Measurements from ENCODE around the gene TMEM44.

TMEM44 gene

GRCh38 chr3:194596906-194597305 is 36.3 kb downstream of the TMEM44 start:
- no peak overlapping the region for H3K9ac ChIP-seq (ENCODE audit: low read depth, low read length, poor library complexity)
- no peak overlapping the region for H2AFZ ChIP-seq (ENCODE audit: low read length)
- no CpG with 5 or more reads among the region's 5 CpGs for WGBS, 2 donors (ENCODE audit: extremely low coverage in 2 of 2, insufficient read length in 2 of 2, insufficient replicate concordance in 1 of 2)
- H3K4me1 ChIP-seq (ENCODE audit: control insufficient read depth in 2 of 2, insufficient read depth in 1 of 2, low read depth in 1 of 2, low read length in 2 of 2), result no peaks in the 10 kb centered on the region
- no peak overlapping the region for H2BK15ac ChIP-seq (ENCODE audit: low read length)
- no peak overlapping the region for H3K4me3 ChIP-seq (ENCODE audit: low read length in 2 of 2)
- H2BK120ac ChIP-seq (ENCODE audit: low read depth, low read length), result no peak overlapping the region
- no peak overlapping the region for H3K4ac ChIP-seq (ENCODE audit: low read length)
- H3K4me2 ChIP-seq (ENCODE audit: insufficient read depth, low read length, poor library complexity, severe bottlenecking), result no peak overlapping the region
- H3K9me3 ChIP-seq (replicated peaks in 1 of 2; ENCODE audit: control insufficient read depth in 2 of 2, insufficient read depth in 1 of 2, low read depth in 1 of 2, low read length in 2 of 2), result no peaks in the 10 kb centered on the region
- H4K8ac ChIP-seq (ENCODE audit: low read depth, low read length), result no peak overlapping the region
- no peak overlapping the region for H3K27ac ChIP-seq (replicated peaks; ENCODE audit: low read length)
- no peak overlapping the region for H3K23ac ChIP-seq (ENCODE audit: low read depth, low read length, poor library complexity)
- H2BK5ac ChIP-seq (ENCODE audit: low read length), result no peak overlapping the region
- peaks cover 2% of the 10 kb centered on the region for H3K79me1 ChIP-seq (ENCODE audit: low read depth, low read length)
- H3K18ac ChIP-seq (ENCODE audit: low read length), result no peak overlapping the region
- no peak for DNase-seq (ENCODE audit: low spot score)
- peaks cover 0 to 2% (median 0%) of the 10 kb centered on the region in 3 experiments for H3K27me3 ChIP-seq (ENCODE audit: control insufficient read depth in 3 of 3, insufficient read depth in 3 of 3, low read depth in 1 of 3, low read length in 3 of 3)
- no peak overlapping the region for H2BK12ac ChIP-seq (ENCODE audit: low read length)
- no peak overlapping the region for H4K91ac ChIP-seq (ENCODE audit: low read depth, low read length, poor library complexity)
- H3K14ac ChIP-seq (ENCODE audit: low read length), result no peak overlapping the region
- peaks cover 8 to 36% of the 10 kb centered on the region in 2 donors for H3K36me3 ChIP-seq (replicated peaks in 1 of 2; ENCODE audit: control insufficient read depth in 2 of 2, insufficient read depth in 2 of 2, low read length in 2 of 2)
- H2AK5ac ChIP-seq (ENCODE audit: low read depth, low read length), result no peak overlapping the region

GRCh38 chr3:194592798-194593752 is 40.1 kb downstream of the TMEM44 start:
- DNase-seq (ENCODE audit: low spot score), result no peak
- H3K27ac ChIP-seq (replicated peaks; ENCODE audit: low read length), result no peak overlapping the region

GRCh38 chr3:194588741-194589140 is 44.5 kb downstream of the TMEM44 start:
- no peaks in the 10 kb centered on the region for H3K27me3 ChIP-seq (ENCODE audit: control insufficient read depth in 3 of 3, insufficient read depth in 3 of 3, low read depth in 1 of 3, low read length in 3 of 3)
- H3K9ac ChIP-seq (ENCODE audit: low read depth, low read length, poor library complexity), result no peak overlapping the region
- no peak overlapping the region for H4K91ac ChIP-seq (ENCODE audit: low read depth, low read length, poor library complexity)
- peaks cover 13 to 64% of the 10 kb centered on the region in 2 donors for H3K36me3 ChIP-seq (replicated peaks in 1 of 2; ENCODE audit: control insufficient read depth in 2 of 2, insufficient read depth in 2 of 2, low read length in 2 of 2)
- no peak overlapping the region for H2AK5ac ChIP-seq (ENCODE audit: low read depth, low read length)
- peaks cover 0 to 2% of the 10 kb centered on the region in 2 donors for H3K4me1 ChIP-seq (ENCODE audit: control insufficient read depth in 2 of 2, insufficient read depth in 1 of 2, low read depth in 1 of 2, low read length in 2 of 2)
- DNase-seq (ENCODE audit: low spot score), result no peak
- no peak overlapping the region for H3K4me3 ChIP-seq (ENCODE audit: low read length in 2 of 2)
- no peak overlapping the region for H3K4ac ChIP-seq (ENCODE audit: low read length)
- H3K14ac ChIP-seq (ENCODE audit: low read length), result no peak overlapping the region
- no peak overlapping the region for H3K23ac ChIP-seq (ENCODE audit: low read depth, low read length, poor library complexity)
- H3K79me1 ChIP-seq (ENCODE audit: low read depth, low read length), result peaks cover 1% of the 10 kb centered on the region
- H2BK5ac ChIP-seq (ENCODE audit: low read length), result no peak overlapping the region
- H3K9me3 ChIP-seq (replicated peaks in 1 of 2; ENCODE audit: control insufficient read depth in 2 of 2, insufficient read depth in 1 of 2, low read depth in 1 of 2, low read length in 2 of 2), result no peaks in the 10 kb centered on the region
- WGBS, 2 donors (ENCODE audit: extremely low coverage in 2 of 2, insufficient read length in 2 of 2, insufficient replicate concordance in 1 of 2), result no CpG with 5 or more reads among the region's 3 CpGs
- H3K4me2 ChIP-seq (ENCODE audit: insufficient read depth, low read length, poor library complexity, severe bottlenecking), result no peak overlapping the region
- no peak overlapping the region for H4K8ac ChIP-seq (ENCODE audit: low read depth, low read length)
- H2BK15ac ChIP-seq (ENCODE audit: low read length), result no peak overlapping the region
- H2BK12ac ChIP-seq (ENCODE audit: low read length), result no peak overlapping the region
- H2BK120ac ChIP-seq (ENCODE audit: low read depth, low read length), result no peak overlapping the region
- no peak overlapping the region for H3K27ac ChIP-seq (replicated peaks; ENCODE audit: low read length)
- no peak overlapping the region for H3K18ac ChIP-seq (ENCODE audit: low read length)
- H2AFZ ChIP-seq (ENCODE audit: low read length), result no peak overlapping the region

More at GRCh38 chr3:194592798-194593752, 40.1 kb downstream of the TMEM44 start:
- Histone ChIP-seq H3K18ac (ENCODE audit: low read length) (no peak overlapping the region), H3K9me3 (replicated peaks in 1 of 2; ENCODE audit: control insufficient read depth in 2 of 2, insufficient read depth in 1 of 2, low read depth in 1 of 2, low read length in 2 of 2) (no peaks in the 10 kb centered on the region), H3K4me3 (ENCODE audit: low read length in 2 of 2) (no peak overlapping the region), H2BK120ac (ENCODE audit: low read depth, low read length) (no peak overlapping the region), H3K4me1 (ENCODE audit: control insufficient read depth in 2 of 2, insufficient read depth in 1 of 2, low read depth in 1 of 2, low read length in 2 of 2) (no peaks in the 10 kb centered on the region), H3K4me2 (ENCODE audit: insufficient read depth, low read length, poor library complexity, severe bottlenecking) (no peak overlapping the region), H3K14ac (ENCODE audit: low read length) (no peak overlapping the region), H4K8ac (ENCODE audit: low read depth, low read length) (no peak overlapping the region), H2BK5ac (ENCODE audit: low read length) (no peak overlapping the region), H2BK12ac (ENCODE audit: low read length) (no peak overlapping the region), H3K27me3 (ENCODE audit: control insufficient read depth in 3 of 3, insufficient read depth in 3 of 3, low read depth in 1 of 3, low read length in 3 of 3) (peaks cover 0 to 2% (median 0%) of the 10 kb centered on the region in 3 experiments), H2AK5ac (ENCODE audit: low read depth, low read length) (no peak overlapping the region), H3K9ac (ENCODE audit: low read depth, low read length, poor library complexity) (no peak overlapping the region), H3K4ac (ENCODE audit: low read length) (no peak overlapping the region), H3K23ac (ENCODE audit: low read depth, low read length, poor library complexity) (no peak overlapping the region), H3K79me1 (ENCODE audit: low read depth, low read length) (peaks cover 2% of the 10 kb centered on the region), H2BK15ac (ENCODE audit: low read length) (no peak overlapping the region), H2AFZ (ENCODE audit: low read length) (no peak overlapping the region), H4K91ac (ENCODE audit: low read depth, low read length, poor library complexity) (no peak overlapping the region), H3K36me3 (replicated peaks in 1 of 2; ENCODE audit: control insufficient read depth in 2 of 2, insufficient read depth in 2 of 2, low read length in 2 of 2) (peaks cover 10 to 45% of the 10 kb centered on the region in 2 donors)
- no CpG with 5 or more reads among the region's 10 CpGs for WGBS, 2 donors (ENCODE audit: extremely low coverage in 2 of 2, insufficient read length in 2 of 2, insufficient replicate concordance in 1 of 2)

- H3K27me3 ChIP-seq (ENCODE audit: control insufficient read depth in 3 of 3, insufficient read depth in 3 of 3, low read depth in 1 of 3, low read length in 3 of 3), result no peaks in the 10 kb centered on the region
- H3K27ac ChIP-seq (replicated peaks; ENCODE audit: low read length), result no peak overlapping the region
- H4K91ac ChIP-seq (ENCODE audit: low read depth, low read length, poor library complexity), result no peak overlapping the region
- H2BK5ac ChIP-seq (ENCODE audit: low read length), result no peak overlapping the region
- no peak overlapping the region for H4K8ac ChIP-seq (ENCODE audit: low read depth, low read length)
- peaks cover 13 to 64% of the 10 kb centered on the region in 2 donors for H3K36me3 ChIP-seq (replicated peaks in 1 of 2; ENCODE audit: control insufficient read depth in 2 of 2, insufficient read depth in 2 of 2, low read length in 2 of 2)
- H3K79me1 ChIP-seq (ENCODE audit: low read depth, low read length), result peaks cover 1% of the 10 kb centered on the region
- H3K4me1 ChIP-seq (ENCODE audit: control insufficient read depth in 2 of 2, insufficient read depth in 1 of 2, low read depth in 1 of 2, low read length in 2 of 2), result peaks cover 0 to 2% of the 10 kb centered on the region in 2 donors
- H2BK15ac ChIP-seq (ENCODE audit: low read length), result no peak overlapping the region
- H3K9me3 ChIP-seq (replicated peaks in 1 of 2; ENCODE audit: control insufficient read depth in 2 of 2, insufficient read depth in 1 of 2, low read depth in 1 of 2, low read length in 2 of 2), result no peaks in the 10 kb centered on the region
- no peak overlapping the region for H3K4me3 ChIP-seq (ENCODE audit: low read length in 2 of 2)
- no peak overlapping the region for H3K4me2 ChIP-seq (ENCODE audit: insufficient read depth, low read length, poor library complexity, severe bottlenecking)
- H3K18ac ChIP-seq (ENCODE audit: low read length), result no peak overlapping the region
- no peak overlapping the region for H2AFZ ChIP-seq (ENCODE audit: low read length)
- no peak overlapping the region for H2AK5ac ChIP-seq (ENCODE audit: low read depth, low read length)
- H3K14ac ChIP-seq (ENCODE audit: low read length), result no peak overlapping the region
- peak overlapping the region; percentile 50 for H3K23ac ChIP-seq (ENCODE audit: low read depth, low read length, poor library complexity)
- H2BK12ac ChIP-seq (ENCODE audit: low read length), result no peak overlapping the region
- H3K9ac ChIP-seq (ENCODE audit: low read depth, low read length, poor library complexity), result no peak overlapping the region
- no peak for DNase-seq (ENCODE audit: low spot score)
- H2BK120ac ChIP-seq (ENCODE audit: low read depth, low read length), result peak overlapping the region; percentile 32
- WGBS, 2 donors (ENCODE audit: extremely low coverage in 2 of 2, insufficient read length in 2 of 2, insufficient replicate concordance in 1 of 2), result no CpG with 5 or more reads among the region's 13 CpGs
- H3K4ac ChIP-seq (ENCODE audit: low read length), result no peak overlapping the region
Observed at GRCh38 chr3:194588236-194588635, 45.0 kb downstream of the TMEM44 start.

All from neuronal stem cell (in vitro differentiated cells).